Right hindlimb (tissue), 1 donor: Measurements from ENCODE around the gene GMDS.

Experiments used
- DNase-seq: peaks from one replicate; pipeline ENCODE4 v3.0.0-alpha.2; 2018

GMDS gene

GRCh38 chr6:2033544-2033943 is 211.9 kb downstream of the GMDS start:
- no peak for DNase-seq

GRCh38 chr6:2030682-2031244 is 214.6 kb downstream of the GMDS start:
- DNase-seq, result no peak

- DNase-seq, result no peak
Observed at GRCh38 chr6:2029952-2030351, 215.5 kb downstream of the GMDS start.

- no peak for DNase-seq
Observed at GRCh38 chr6:2029130-2029794, 216.1 kb downstream of the GMDS start.

GRCh38 chr6:2028457-2029038 is 216.9 kb downstream of the GMDS start:
- no peak for DNase-seq

GRCh38 chr6:2026133-2026532 is 219.3 kb downstream of the GMDS start:
- DNase-seq, result no peak

GRCh38 chr6:2021713-2022125 is 223.7 kb downstream of the GMDS start:
- peak; percentile 78 for DNase-seq

- DNase-seq, result no peak
Observed at GRCh38 chr6:2020909-2021308, 224.5 kb downstream of the GMDS start.

- no peak for DNase-seq
Observed at GRCh38 chr6:2019051-2019450, 226.4 kb downstream of the GMDS start.

- DNase-seq, result no peak
Observed at GRCh38 chr6:2016040-2016439, 229.4 kb downstream of the GMDS start.

GRCh38 chr6:2008383-2008976 is 236.9 kb downstream of the GMDS start:
- no peak for DNase-seq

GRCh38 chr6:2007165-2007564 is 238.2 kb downstream of the GMDS start:
- no peak for DNase-seq

GRCh38 chr6:2004888-2005287 is 240.5 kb downstream of the GMDS start:
- no peak for DNase-seq

GRCh38 chr6:2000962-2001361 is 244.4 kb downstream of the GMDS start:
- DNase-seq, result no peak

GRCh38 chr6:1997702-1998101 is 247.7 kb downstream of the GMDS start:
- no peak for DNase-seq

GRCh38 chr6:1995636-1996035 is 249.8 kb downstream of the GMDS start:
- DNase-seq, result no peak

- no peak for DNase-seq
Observed at GRCh38 chr6:1993042-1993441, 252.4 kb downstream of the GMDS start.

- no peak for DNase-seq
Observed at GRCh38 chr6:1991332-1991878, 254.0 kb downstream of the GMDS start.

- no peak for DNase-seq
Observed at GRCh38 chr6:1988843-1989242, 256.6 kb downstream of the GMDS start.

GRCh38 chr6:1987640-1988039 is 257.8 kb downstream of the GMDS start:
- DNase-seq, result no peak

GRCh38 chr6:1986454-1987243 is 258.8 kb downstream of the GMDS start:
- DNase-seq, result no peak

GRCh38 chr6:1984346-1984994 is 260.9 kb downstream of the GMDS start:
- no peak for DNase-seq

GRCh38 chr6:1983850-1984249 is 261.6 kb downstream of the GMDS start:
- DNase-seq, result no peak
